Stimulated activated CD8-positive, alpha-beta memory T cell treated with anti-CD3 and anti-CD28 coated beads, Interleukin-15, amount 100 ng/mL, for 4 hours (primary cell): ENCODE data around the gene IFIT1B.
"Not testable (repeated sequence)": the region's sequence is repeated elsewhere in the genome, so short reads cannot be mapped to it uniquely, and the experiment has no call there.

ENCODE experiments used
- DNase-seq, 2 donors: peaks; one replicate each; pipeline ENCODE4 v3.0.0-alpha.2; 2020; ENCODE audit warnings: low read depth in 2 of 2

Gene IFIT1B

GRCh38 chr10:89348481-89348880 lies 29.4 kb upstream of the IFIT1B start:
- no peak for DNase-seq

DNA sequence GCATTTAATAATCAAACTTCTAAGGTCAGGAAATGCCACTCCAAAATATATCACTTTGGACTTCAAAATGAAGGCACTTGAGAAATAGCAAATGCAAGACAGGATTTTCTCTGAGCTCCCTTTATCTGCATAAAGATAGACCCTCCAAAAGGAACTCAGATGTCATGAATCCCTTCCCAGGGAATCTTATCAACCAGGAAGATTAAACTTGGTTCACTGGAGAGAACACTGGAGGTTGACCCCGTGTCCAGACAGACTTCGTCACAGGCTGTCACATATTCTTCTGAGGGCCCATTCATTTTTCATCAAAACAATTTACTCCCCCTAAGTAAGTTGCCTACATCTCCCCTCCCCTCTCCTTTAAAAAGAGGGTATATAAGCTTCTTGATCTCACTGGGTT lies 28.9 kb upstream of the IFIT1B start:
- DNase-seq: no peak

DNA sequence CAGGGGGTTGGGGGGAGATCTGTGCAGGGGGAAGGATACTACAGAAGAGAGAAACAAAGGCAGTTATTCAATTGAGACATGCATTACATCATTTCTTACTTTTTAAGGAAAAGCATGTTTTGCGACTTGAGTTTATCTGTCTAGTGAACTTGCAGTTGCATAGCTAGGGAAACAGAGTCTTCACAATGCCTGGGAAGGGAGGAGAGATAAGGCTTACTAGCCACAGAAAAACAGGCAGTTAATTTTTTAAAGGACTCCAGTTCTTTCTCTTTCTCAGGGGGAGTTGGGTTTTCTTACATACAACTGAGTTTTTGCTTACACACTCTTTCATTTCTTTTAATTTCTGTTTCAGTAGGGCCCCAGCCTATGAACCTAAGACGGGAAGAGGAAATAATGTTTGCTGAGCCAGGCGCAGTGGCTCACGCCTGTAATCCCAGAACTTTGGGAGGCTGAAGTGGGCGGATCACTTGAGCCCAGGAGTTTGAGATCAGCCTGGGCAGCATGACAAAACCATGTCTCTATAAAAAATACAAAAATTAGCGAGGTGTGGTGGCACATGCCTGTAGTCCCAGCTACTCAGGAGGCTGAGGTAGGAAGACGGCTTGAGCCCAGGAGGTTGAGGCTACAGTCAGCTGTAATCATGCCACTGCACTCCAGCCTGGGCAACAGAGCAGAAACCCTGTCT lies 27.1 kb upstream of the IFIT1B start:
- DNase-seq: not testable (repeated sequence)

DNA sequence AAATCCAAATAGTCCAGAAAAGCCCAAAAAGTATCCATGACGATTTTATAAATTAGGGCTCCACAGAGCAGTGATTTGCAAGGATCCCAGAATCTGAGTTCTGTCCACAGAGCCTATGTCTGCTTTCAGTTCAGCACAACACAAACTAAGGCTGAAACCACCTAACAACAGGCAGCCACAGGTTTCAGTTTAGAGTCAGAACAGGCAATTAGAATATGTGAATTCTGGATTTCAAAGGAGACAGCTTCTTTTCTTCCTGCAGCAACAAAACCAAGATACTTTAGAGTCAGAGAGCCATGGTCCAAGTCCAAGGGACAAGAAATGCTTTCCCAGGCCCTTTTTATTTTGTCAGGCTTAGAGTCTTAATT lies 26.5 kb upstream of the IFIT1B start:
- DNase-seq: no peak

DNA sequence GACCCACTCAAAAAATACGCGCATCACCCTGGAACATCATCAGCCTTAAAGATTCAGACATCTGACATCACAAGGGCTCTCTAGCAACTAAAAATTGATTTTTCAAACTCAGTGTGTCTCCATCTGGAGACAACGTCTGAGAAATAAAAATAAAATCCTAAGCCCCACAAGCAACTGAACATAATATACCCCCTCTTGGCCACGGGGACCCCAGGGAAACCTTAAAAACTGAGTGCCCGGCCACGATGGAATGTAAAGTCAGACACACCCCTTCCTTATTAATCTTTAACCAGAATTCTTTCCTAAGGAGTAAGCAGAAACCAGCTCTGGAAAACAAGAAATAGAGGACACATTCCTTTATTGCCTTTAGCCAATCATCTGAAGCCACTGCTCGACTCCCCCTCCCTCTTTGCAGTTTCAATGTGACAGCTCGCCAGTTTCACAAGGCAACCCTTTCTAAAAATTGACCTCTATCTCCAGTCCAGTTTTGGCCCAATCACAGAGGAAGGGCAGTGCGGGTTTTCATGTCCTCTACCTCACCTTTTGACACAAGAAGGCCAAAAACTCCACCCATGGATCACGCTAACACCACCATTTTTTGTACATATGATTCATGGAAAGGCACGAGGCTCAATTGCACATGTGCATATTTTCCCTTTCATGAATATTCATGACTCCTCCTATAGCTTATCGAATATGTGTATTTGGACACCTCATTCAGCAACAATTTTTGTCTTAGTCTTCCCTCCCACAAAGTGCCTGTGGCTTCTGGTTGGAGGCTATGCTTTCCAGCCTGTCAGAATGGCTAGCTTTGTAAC lies 25.9 kb upstream of the IFIT1B start:
- DNase-seq: no peak

- no peak for DNase-seq
Measured at GRCh38 chr10:89352802-89353201, 25.1 kb upstream of the IFIT1B start.

GRCh38 chr10:89355394-89355931 lies 22.4 kb upstream of the IFIT1B start:
- no peak for DNase-seq

- DNase-seq: no peak
Measured at GRCh38 chr10:89357096-89357495, 20.8 kb upstream of the IFIT1B start.

GRCh38 chr10:89357975-89358374 lies 19.9 kb upstream of the IFIT1B start:
- no peak for DNase-seq

- no peak for DNase-seq
Measured at GRCh38 chr10:89360157-89360556, 17.7 kb upstream of the IFIT1B start.

DNA sequence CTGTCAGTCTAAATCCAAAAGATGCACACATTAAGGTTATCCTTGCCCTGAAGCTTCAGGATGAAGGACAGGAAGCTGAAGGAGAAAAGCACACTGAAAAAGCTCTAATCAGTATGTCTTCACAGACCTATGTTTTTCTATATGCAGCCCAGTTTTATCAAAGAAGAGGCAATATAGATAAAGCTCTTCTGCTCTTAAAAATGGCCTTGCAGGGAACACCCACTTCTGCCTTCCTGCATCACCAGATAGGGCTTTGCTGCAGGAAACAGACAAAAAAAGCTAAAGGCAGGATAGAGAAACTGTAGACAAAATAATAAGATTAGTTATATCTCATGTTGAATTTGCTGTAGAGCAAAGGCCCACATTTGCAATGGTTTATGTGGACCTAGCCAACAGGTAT lies 14.9 kb upstream of the IFIT1B start:
- DNase-seq: no peak

DNA sequence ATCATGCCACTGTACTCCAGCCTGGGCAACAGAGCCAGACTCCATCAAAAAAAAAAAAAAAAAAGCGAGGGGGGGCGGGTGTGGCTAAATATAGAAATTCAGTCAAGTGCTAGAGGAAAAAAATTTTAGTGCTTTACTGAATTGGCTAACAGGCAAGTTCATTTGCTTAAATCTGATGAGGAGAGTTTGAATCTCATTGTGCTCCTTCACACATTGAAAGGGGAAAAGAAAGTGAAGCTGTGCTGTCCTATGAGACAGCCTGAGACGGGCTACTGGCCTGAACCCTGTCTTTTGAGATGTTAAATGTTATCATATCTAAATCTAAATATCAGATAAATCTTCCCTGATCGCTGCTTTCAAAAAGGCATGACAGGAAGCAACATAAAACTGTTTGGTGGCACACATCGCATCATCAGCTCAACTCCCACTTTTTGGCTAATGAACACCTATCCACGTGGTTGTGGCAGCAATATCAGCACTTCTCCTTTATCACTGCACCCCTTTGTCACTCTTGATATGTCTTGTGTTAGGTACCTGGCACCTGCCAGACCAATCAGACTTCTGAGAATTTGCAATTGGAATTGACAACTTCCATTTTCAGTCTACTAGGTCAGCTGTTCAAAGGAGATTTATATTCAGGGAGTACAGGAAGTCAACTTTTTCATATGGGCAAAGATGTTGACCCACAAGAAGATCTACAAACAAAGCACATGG lies 14.0 kb upstream of the IFIT1B start:
- DNase-seq: no peak

DNA sequence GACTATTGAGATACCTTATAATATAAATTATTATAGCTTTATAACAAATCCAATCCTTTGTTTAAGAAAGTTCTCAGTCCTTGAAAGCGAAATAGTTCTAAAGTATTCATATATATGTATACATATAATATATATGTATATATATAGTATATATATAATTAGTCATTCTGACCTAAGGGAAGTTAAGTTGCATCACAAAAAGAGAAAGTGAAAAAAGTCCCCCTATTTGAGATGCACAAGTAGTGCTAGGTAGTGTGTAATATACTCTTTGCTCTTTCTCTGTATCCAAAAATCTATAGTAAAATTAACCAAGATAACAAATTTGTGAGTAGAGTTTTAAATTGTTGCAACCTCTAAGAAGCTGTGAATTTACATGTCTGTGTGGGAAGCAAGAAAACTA lies 13.3 kb upstream of the IFIT1B start:
- DNase-seq: no peak

DNA sequence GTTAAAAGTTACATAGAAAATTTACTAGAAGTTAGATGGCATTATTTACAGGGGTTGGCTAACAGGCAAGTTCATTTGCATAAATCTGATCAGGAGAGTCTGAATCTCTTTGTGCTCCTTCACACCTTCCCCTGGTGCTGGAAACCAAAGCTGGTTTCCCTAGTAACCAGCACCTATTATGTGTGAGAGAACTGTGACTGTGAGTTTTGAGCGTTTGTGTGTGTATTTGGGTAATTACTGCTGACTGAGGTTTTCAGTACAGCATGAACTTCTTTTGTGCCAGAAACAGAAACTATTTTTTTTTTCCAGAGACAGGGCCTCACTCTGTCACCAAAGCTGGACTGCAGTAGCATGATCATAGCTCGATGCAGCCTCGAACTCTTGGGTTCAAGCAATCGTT lies 10.3 kb upstream of the IFIT1B start:
- no peak for DNase-seq

DNA sequence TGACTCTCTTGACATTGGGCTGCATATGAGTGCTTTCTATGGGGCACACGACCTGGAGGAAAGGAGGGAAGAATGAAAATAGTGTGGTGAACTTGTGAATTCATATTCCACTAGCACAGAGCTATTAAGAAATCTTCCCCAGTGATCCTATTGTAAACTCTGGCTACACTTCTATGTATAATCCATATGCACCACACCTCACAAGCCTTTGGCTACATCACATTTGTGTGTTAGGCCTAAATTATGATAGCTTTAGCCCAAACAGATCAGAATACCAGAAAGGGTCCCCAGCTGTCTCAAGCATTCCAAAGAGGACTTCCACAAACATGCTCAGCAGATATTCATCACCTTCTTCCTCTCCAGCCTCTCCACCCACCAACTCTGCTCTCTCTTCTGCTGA lies 9.7 kb upstream of the IFIT1B start:
- DNase-seq: no peak

GRCh38 chr10:89369156-89370105 lies 8.4 kb upstream of the IFIT1B start:
- no peak for DNase-seq

GRCh38 chr10:89371079-89371478 lies 6.8 kb upstream of the IFIT1B start:
- no peak for DNase-seq

GRCh38 chr10:89371987-89372386 lies 5.9 kb upstream of the IFIT1B start:
- DNase-seq: no peak

- no peak for DNase-seq
Measured at GRCh38 chr10:89373916-89374711, 3.7 kb upstream of the IFIT1B start.

- DNase-seq: no peak
Measured at GRCh38 chr10:89374713-89375141, 3.1 kb upstream of the IFIT1B start.

DNA sequence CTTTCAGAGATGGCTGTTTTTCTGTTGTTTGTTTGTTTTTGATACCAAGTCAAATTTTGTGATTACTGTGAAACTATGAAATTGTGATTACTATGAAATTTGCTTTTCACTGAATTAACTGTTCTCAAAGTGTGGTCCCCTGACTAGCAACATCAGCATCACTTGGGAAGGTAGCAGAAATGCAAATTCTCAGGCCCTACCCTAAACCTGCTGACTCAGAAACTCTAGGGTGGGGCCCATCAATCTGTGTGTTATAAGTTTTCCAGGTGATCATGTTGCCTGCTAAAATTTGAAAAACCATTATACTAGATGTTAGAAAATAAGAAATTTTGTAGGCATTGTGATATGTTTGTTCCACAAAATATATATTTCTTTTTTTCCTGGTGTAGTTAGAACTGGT lies 1.2 kb downstream of the IFIT1B start:
- no peak for DNase-seq
